ENCODE measurements around the gene SEMA7A.

The SEMA7A gene

GRCh38 chr15:74430510-74430951 is 3.2 kb downstream of the SEMA7A start:
- DNase-seq (ENCODE audit: low read depth in 2 of 2) = no peak

- DNase-seq (ENCODE audit: low read depth in 2 of 2) = no peak
These were observed 3.9 kb downstream of the SEMA7A start for GRCh38 chr15:74429781-74430400.

DNA sequence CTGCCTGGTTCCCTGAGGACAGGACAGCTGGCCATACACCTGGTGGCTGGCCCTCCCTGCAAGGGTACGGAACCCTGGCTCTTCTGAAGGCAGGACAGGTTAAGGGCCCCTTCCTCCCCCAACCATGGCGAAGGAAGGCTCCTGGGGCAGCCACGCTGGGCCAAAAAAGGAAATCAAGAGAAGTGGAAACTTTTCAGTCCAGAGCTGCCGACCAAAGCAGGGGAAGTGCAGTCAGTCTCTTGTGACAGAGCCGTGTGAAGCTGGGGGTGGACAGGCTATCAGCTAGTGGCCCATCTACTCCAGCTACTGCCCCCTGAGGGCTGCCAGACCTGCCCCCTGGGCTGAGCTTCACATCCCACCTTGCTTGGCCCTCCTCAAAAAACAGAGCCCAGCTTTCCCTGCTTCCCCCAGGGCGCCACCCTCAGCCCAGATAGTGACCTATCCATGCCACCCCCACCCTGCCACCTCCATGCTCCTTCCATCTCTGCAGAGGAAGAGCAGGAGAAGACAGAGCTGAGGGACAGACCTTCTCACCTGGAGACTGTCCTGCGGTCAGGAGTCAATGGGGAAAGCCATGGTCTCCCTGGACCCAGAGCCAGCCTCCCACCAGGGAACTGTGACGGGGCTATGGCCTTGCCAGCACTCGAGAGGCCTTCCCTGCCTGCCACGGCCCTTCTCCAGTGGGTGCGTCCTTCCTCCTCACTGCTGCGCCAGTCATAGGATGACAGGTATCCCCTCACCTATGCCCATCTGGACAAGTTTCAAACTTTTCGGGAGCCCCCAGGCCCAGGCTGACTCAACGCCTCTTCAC is 4.6 kb downstream of the SEMA7A start:
- DNase-seq (ENCODE audit: low read depth in 2 of 2) = no peak

DNA sequence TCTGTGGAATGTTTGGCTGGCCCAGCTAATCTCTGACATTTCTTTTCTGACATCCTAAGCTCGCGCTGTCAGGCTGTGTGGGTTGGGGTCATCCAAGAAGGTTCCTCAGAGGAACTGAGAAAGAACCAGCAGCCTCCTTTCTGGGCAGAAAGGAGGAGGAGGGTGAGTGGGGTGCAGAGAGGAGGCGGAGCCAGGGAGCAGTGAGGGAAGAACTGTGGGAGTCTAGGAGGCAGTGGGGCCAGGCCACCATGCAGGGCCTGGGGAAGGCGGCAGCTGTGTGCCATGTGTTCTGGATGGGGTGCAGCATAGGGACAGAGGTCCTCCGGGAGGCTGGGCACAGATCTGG is 5.3 kb downstream of the SEMA7A start:
- no peak for DNase-seq (ENCODE audit: low read depth in 2 of 2)

DNA sequence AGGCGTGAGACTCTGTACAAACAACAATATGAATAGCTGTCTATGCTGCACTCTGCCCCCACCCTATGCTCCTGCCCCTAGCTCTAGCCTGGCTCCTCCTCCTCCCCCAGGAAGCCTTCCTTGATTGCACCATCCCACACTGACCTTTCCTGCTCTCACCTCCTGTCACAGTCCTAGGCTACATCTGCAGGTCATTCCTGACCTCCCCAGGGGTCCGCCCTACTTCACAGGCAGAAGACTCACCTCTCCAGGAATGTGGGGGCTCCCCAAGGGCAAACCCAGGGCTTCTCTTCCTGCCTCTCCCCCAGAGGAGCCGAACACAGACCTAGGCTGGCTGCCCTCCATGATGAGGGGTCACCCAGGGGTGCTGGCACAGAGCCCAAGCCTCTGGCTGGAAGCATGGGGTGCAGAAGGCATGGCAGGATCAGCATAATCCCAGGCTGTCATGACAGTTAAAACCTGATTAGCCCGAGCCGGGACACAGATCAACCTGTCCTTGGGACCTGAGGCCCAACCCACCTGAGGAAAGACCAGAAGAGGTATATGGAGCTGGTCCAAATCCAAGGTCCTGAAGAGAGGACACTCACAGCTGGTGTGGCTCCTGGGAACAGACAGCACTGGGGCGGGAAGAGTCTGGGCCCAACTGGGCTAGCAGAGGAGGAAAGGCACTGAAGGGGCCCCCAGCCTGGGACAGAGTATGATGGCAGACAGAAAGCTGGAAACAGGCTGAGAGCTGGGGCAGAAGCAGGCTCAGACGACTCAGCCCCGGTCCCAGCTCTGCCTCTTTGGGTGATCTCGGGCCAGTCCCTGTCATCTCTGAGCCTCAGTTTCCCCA is 5.9 kb downstream of the SEMA7A start:
- no peak for DNase-seq (ENCODE audit: low read depth in 2 of 2)

- no peak for DNase-seq (ENCODE audit: low read depth in 2 of 2)
These were observed 7.1 kb downstream of the SEMA7A start for GRCh38 chr15:74426404-74427281.

- no peak for DNase-seq (ENCODE audit: low read depth in 2 of 2)
These were observed 8.1 kb downstream of the SEMA7A start for GRCh38 chr15:74425630-74426029.

DNA sequence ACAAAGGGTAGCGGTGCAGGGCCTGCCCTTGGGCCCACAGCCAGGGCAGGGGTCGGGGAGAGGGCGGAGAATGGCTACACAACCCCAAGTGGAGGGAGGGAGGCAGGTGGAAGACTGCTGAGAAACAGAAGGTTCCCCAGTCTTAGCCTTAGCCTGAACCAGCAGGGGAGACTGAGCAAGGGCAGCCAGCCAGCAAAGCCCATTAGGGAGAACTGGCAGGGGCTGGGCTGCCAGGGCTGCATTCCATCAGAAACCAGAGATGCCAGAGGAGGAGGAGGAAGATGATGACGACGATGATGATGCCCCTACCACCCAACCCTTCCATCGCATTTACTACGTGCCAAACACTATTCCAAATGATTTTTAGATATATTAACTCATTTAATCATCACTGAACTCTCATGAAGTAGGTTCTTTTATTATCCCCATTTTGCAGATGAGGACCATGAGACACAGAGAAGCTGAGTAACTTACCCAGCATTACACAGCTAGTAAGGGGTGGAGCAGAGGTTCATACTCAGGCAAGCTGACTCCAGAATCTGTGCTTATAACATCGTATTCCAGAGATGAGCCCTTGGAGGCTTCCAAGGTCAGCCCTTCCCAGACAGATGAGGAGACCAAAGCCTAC is 8.7 kb downstream of the SEMA7A start:
- DNase-seq (ENCODE audit: low read depth in 2 of 2) = no peak

DNA sequence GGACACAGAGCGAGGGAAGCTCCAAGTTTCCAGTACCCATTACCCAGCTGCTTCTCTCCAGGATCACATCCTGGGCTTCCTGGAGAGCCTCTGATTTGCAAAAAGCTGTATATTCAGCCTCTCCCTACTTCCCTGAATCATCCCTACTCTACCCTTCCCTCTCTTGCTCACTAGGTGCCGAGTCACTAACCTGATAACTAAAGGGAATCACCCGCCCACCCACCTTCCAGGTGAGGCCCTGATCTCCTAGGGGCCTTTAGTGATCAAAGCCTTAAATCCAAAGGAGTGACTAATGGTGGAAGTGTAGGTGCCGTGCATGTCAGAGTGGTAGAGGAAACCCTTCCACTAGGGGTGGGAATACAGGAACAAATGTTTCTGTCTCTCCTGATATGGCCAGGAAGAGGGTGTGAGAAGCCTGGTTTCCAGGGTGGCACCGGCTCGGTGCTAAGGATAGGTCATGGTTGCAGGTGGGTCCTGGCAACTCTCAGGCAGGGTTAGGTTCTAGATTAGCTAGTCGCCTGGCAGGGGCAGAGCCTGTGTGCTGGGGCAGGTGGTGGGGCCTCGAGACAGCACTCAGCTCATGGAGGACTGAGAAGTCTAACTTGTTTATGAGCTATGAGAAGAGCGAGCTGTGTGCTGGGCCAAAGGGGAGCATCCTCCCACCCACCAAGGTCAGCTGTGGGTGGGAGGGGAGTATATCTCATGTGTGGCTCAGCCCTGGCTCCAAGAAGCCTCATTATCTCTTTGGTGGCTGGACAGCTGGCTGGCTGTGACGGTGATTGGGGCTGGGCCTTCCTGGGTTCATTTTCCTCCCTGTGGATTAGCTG is 10.1 kb downstream of the SEMA7A start:
- no peak for DNase-seq (ENCODE audit: low read depth in 2 of 2)

GRCh38 chr15:74422652-74423430 is 10.9 kb downstream of the SEMA7A start:
- no peak for DNase-seq (ENCODE audit: low read depth in 2 of 2)

DNA sequence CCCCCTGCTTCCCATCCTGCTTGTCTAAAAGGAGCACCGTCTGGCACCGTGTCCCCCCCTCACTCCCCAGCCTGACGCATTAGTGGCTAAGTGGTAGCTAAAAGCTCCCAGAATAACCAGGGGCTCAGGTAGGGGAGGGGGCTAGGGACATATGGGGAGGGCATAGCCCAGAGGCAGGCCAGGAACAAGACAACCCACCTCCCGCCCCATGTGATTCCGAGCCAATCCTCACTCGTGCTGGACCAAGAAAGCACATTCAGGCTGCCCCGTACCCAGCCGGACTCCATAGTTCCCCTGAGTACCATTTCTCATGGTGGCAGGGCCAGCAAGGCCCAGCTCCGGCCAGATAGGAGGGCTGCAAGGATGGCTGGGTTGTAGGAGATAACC is 11.5 kb downstream of the SEMA7A start:
- no peak for DNase-seq (ENCODE audit: low read depth in 2 of 2)

GRCh38 chr15:74421302-74422245 is 12.2 kb downstream of the SEMA7A start:
- no peak for DNase-seq (ENCODE audit: low read depth in 2 of 2)

DNA sequence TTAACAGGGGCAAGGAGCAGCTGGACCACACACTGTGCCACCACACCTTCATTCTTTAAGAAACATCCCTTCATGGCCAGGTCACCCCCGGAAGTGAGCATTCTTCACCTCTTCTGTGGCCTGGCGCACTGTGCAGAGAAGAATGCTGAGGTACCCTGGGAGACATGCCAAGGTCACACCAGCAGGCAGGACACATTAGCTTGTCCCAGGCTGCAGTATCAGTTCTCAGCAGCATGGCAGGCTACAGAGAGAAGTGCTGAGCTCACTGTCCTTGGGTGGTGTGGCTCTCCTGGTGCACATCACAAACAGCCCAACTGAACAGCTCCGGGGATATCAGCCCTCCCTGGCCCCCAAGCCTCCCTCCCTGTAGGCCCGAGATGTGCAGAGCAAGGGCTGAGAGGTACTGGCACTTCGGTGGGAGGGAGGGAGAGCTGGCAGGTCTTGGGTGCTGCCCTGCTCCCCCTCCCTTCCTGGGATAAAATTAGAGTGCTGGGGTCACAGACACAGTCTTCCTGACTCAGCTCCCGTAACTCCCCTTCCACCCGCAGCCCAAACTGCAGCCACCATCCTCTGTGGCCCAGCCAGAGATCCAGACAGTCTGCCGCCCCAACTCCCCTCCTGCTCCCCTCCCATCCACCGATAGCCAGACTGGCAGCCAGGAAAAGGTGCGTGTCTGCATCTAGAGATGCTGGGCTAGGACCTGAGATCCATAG is 13.4 kb downstream of the SEMA7A start:
- no peak for DNase-seq (ENCODE audit: low read depth in 2 of 2)

DNA sequence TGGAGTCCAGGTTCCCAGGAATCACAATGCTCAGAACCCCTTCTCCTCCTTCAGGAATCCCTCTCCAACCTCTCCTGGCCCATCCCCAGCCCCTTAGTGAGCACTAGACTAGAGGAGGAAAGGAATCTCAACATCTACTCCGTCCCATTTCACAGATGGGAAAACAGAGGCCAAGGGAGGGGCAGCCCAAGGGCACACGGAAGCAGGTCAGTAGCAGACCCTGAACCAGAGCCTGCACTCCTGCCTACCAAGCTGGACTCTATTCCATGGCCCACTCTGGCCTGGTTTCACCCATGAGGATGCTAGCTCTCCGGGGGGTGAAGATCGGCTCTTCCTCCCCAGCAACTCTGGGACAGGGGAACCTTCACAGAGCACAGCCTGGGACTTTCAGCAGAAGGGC is 14.3 kb downstream of the SEMA7A start:
- no peak for DNase-seq (ENCODE audit: low read depth in 2 of 2)

DNA sequence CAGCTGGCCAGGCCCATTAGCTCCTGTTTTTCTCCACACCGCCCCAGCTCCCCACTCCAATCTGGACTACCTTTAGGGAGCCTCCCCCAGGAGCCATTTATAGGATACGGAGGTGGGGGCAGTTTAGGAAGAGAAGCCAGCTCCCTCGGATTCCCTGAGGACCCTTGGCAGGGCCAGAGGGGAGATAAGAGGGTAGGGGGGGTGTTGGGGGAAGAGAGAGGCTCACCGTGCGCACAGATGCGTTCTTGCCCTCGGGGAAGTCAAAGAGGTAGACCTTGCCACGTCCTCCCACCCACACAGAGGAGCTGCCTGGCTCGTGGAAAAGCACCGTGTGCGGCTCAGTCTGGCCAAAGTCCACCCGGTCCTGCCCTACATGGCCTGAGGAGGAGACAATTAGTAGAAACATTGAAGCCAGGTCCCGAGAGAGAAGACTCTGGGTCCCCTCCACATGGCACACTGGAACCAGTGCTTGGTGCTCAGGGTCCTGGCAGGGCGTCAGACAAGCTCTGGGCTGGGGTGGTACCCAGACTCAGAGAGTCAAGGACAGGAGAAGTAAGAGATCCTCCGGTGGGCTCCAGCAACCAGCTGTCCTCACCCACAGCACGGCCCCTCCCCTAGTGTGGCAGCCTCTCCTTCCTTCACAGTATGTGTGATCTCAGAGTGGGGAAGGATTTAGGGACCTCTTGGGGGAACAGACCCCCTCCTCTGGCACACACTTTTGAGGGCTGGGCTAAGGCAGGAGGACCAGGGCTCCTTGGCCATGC is 15.0 kb downstream of the SEMA7A start:
- DNase-seq (ENCODE audit: low read depth in 2 of 2) = no peak

DNA sequence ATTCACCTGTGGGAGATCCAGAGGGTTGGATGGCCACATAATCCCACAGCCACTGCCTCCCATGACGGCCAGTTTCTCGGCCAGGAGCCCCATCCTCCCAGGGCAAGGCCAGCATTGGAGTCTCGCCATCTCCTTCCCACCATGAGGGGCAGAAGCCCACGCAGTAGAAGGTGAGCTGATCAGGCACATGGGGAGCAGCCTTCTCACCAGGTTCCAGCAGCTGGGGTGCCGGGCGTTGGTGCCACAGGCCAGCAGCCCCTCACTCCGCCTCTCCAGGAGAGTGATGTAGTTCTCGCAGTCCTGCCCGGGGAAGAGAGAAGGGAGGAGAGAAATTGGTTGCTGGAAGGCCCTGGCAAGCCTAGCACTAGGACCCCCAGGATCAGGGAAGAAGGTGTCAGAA is 16.1 kb downstream of the SEMA7A start:
- DNase-seq (ENCODE audit: low read depth in 2 of 2) = no peak

- DNase-seq (ENCODE audit: low read depth in 2 of 2) = no peak
These were observed 16.5 kb downstream of the SEMA7A start for GRCh38 chr15:74417225-74417624.
